CD4-positive, alpha-beta T cell (primary cell): Measurements from ENCODE around the gene STMN3. TPM values are rescaled to one million over a fixed set of nuclear protein-coding genes. Genes with fewer than 3 reads are reported as not detected.

ENCODE experiments used
- ATAC-seq: fragments of 200-7000 bp; cut with Tn5 transposase; one replicate; pipeline ENCODE4 v1.10.0; 2022; ENCODE audit warnings: mild to moderate bottlenecking; ENCODE audit not compliant: poor library complexity
- CTCF ChIA-PET: fragments of 350-600 bp; sonication (Branson Sonifier 250); formaldehyde crosslinking; loops from one replicate; lab custom pipeline; 2021; ENCODE audit warnings: antibody characterized with exemption, inconsistent platforms; lab: Charles Lee
- POLR2A ChIA-PET: fragments of 350-600 bp; sonication (Branson Sonifier 250); formaldehyde crosslinking; loops from one replicate; lab custom pipeline; 2021; ENCODE audit warnings: antibody characterized with exemption, inconsistent platforms; lab: Charles Lee
- DNase-seq, 14 experiments: peaks; one replicate each; pipeline ENCODE4 v3.0.0-alpha.2; 2013 to 2020; ENCODE audit warnings: mixed read lengths in 2 of 14
- H3K27ac ChIP-seq, 2 donors: one replicate each; pipeline versions ENCODE4 v1.5.1 to v1.7.0; 2013; ENCODE audit warnings: low read length in 2 of 2, low read depth in 1 of 2, mild to moderate bottlenecking in 1 of 2
- H3K27me3 ChIP-seq, 2 experiments: 1 replicate in 1 of 2; 2 replicates in 1 of 2; pipeline versions ENCODE4 v1.6.1 to v1.7.0; 2013; ENCODE audit warnings: low read length in 2 of 2, control low read depth in 1 of 2, mild to moderate bottlenecking in 1 of 2, moderate library complexity in 1 of 2; ENCODE audit not compliant: insufficient read depth in 2 of 2, control insufficient read depth in 1 of 2
- H3K36me3 ChIP-seq: one replicate; pipeline ENCODE4 v1.6.1; 2013; ENCODE audit warnings: low read length, control low read depth; ENCODE audit not compliant: insufficient read depth
- H3K4me1 ChIP-seq: one replicate; pipeline ENCODE4 v1.6.1; 2013; ENCODE audit warnings: low read length, control low read depth; ENCODE audit not compliant: insufficient read depth
- H3K4me3 ChIP-seq: one replicate; pipeline ENCODE4 v1.5.1; 2013; ENCODE audit warnings: mild to moderate bottlenecking, low read length, moderate library complexity
- H3K9me3 ChIP-seq, 2 experiments: 1 replicate in 1 of 2; 2 replicates in 1 of 2; pipeline versions ENCODE4 v1.6.1 to v1.7.0; 2013; ENCODE audit warnings: low read length in 2 of 2, mild to moderate bottlenecking in 2 of 2, control low read depth in 1 of 2, moderate library complexity in 1 of 2; ENCODE audit not compliant: control insufficient read depth in 1 of 2, insufficient read depth in 1 of 2
- H3K27ac Mint-ChIP-seq: one replicate; pipeline ENCODE4 v1.8.0; 2020; ENCODE audit warnings: mixed read lengths
- H3K27me3 Mint-ChIP-seq: one replicate; pipeline ENCODE4 v1.8.0; 2021; ENCODE audit warnings: mixed read lengths
- H3K36me3 Mint-ChIP-seq: one replicate; pipeline ENCODE4 v1.8.0; 2021; ENCODE audit warnings: low read depth, mixed read lengths
- H3K4me1 Mint-ChIP-seq: one replicate; pipeline ENCODE4 v1.8.0; 2021; ENCODE audit warnings: low read depth, mixed read lengths
- H3K4me3 Mint-ChIP-seq: one replicate; pipeline ENCODE4 v1.8.0; 2020; ENCODE audit warnings: mild to moderate bottlenecking, mixed read lengths
- H3K9me3 Mint-ChIP-seq: one replicate; pipeline ENCODE4 v1.8.0; 2020; ENCODE audit warnings: mixed read lengths
- CTCF ChIP-seq: fragments of 200-600 bp; IDR thresholded peaks from one replicate; pipeline ENCODE4 v1.8.0; 2022; ENCODE audit warnings: antibody characterized with exemption, mild to moderate bottlenecking
- intact Hi-C, 2 experiments: fragments of 100-400 bp; cut with DNase I in 1 of 2; cut with micrococcal nuclease in 1 of 2; formaldehyde crosslinking; loops; one replicate each; pipeline versions ENCODE4 v1.15.1 to v1.9.0; 2023 to 2025; cut with DNase I, micrococcal nuclease
- total RNA-seq, 174 experiments: library from RNA in 2 of 174; stranded (reverse) in 2 of 174; gene quantifications; one replicate each; pipeline ENCODE4 v1.2.3 and lab custom pipeline; 2021 to 2026

The STMN3 gene
- total RNA-seq, 2 experiments from 2014 or later: 122 to 127 TPM

GRCh38 chr20:63688228-63689045 lies 35.2 kb upstream of the STMN3 start:
- no peak overlapping the region for H3K4me3 Mint-ChIP-seq
- POLR2A ChIA-PET: no interaction called here
- H3K27ac ChIP-seq: no peak overlapping the region

GRCh38 chr20:63687419-63688178 lies 34.4 kb upstream of the STMN3 start:
- Mint-ChIP-seq H3K4me1 (no peaks in the 10 kb centered on the region), H3K27ac (no peak overlapping the region), H3K4me3 (no peak overlapping the region), H3K9me3 (no peaks in the 10 kb centered on the region), H3K27me3 (no peaks in the 10 kb centered on the region), H3K36me3 (no peaks in the 10 kb centered on the region)
- ChIA-PET CTCF (no interaction called here), POLR2A (interaction anchor here (0.6 to 1.6 kb wide), 4 partner anchors 9 to 284 kb away, joined by 3 to 5 read pairs (median 4); partner anchors contain the start of genes SLC2A4RG and TNFRSF6B)
- Histone ChIP-seq H3K27ac (no peak overlapping the region), H3K4me1 (peaks cover 24% of the 10 kb centered on the region), H3K4me3 (no peak overlapping the region), H3K9me3 (peaks cover 0 to 11% of the 10 kb centered on the region in 2 experiments), H3K27me3 (no peaks in the 10 kb centered on the region), H3K36me3 (no peaks in the 10 kb centered on the region)
- DNase-seq: no peak
- ATAC-seq: no peak
- intact Hi-C loops: no loop called here
- TF ChIP-seq CTCF: no peak

More at GRCh38 chr20:63688228-63689045, 35.2 kb upstream of the STMN3 start:
- Mint-ChIP-seq H3K9me3 (no peaks in the 10 kb centered on the region), H3K27me3 (no peaks in the 10 kb centered on the region), H3K4me1 (no peaks in the 10 kb centered on the region), H3K27ac (no peak overlapping the region), H3K36me3 (no peaks in the 10 kb centered on the region)
- intact Hi-C loops: no loop called here
- Histone ChIP-seq H3K4me1 (peaks cover 24% of the 10 kb centered on the region), H3K9me3 (peaks cover 0 to 18% of the 10 kb centered on the region in 2 experiments), H3K4me3 (no peak overlapping the region), H3K27me3 (no peaks in the 10 kb centered on the region), H3K36me3 (no peaks in the 10 kb centered on the region)
- no peak for ATAC-seq
- DNase-seq: no peak
- CTCF ChIA-PET: no interaction called here
- no peak for TF ChIP-seq CTCF

- ChIA-PET CTCF (no interaction called here), POLR2A (interaction anchor here (0.6 to 1.6 kb wide), 4 partner anchors 10 to 285 kb away, joined by 3 to 5 read pairs (median 4); partner anchors contain the start of genes SLC2A4RG and TNFRSF6B)
- DNase-seq: peak in 4 of 14 experiments; percentile 31 to 77 (median 58)
- intact Hi-C loops: no loop called here
- peak; percentile 68 for ATAC-seq
- Mint-ChIP-seq H3K27ac (no peak overlapping the region), H3K36me3 (no peaks in the 10 kb centered on the region), H3K4me3 (no peak overlapping the region), H3K9me3 (no peaks in the 10 kb centered on the region), H3K27me3 (no peaks in the 10 kb centered on the region), H3K4me1 (no peaks in the 10 kb centered on the region)
- TF ChIP-seq CTCF: no peak
- H3K36me3 ChIP-seq: no peaks in the 10 kb centered on the region
- peaks cover 24% of the 10 kb centered on the region for H3K4me1 ChIP-seq
- peaks cover 0 to 4% of the 10 kb centered on the region in 2 experiments for H3K9me3 ChIP-seq
- H3K27ac ChIP-seq: no peak overlapping the region
- H3K27me3 ChIP-seq: no peaks in the 10 kb centered on the region
- H3K4me3 ChIP-seq: no peak overlapping the region
Observed at GRCh38 chr20:63686492-63687321, 33.5 kb upstream of the STMN3 start.
